AG04450 (cell line): ENCODE results near the gene PVALB. TPM values are rescaled to one million over a fixed set of nuclear protein-coding genes. Genes with fewer than 3 reads are reported as not detected.

Experiments used
- CTCF ChIA-PET: fragments of 300-600, 350-600 bp; formaldehyde crosslinking; extraction: SDS; loops from one replicate; lab custom pipeline; 2022; ENCODE audit warnings: antibody characterized with exemption, inconsistent platforms; lab: Charles Lee
- POLR2A ChIA-PET: fragments of 350-600 bp; formaldehyde crosslinking; extraction: SDS; loops from one replicate; lab custom pipeline; 2021; ENCODE audit warnings: antibody characterized with exemption, inconsistent platforms; lab: Yijun Ruan, JAX
- DNase-seq: peaks from one replicate; pipeline ENCODE4 v3.0.0-alpha.2; 2011; ENCODE audit warnings: low read depth, low spot score
- H3K27ac ChIP-seq: one replicate; pipeline ENCODE4 v1.5.1; 2012; ENCODE audit warnings: low read depth, low read length, control low read depth
- H3K27me3 ChIP-seq: one replicate; pipeline ENCODE4 v1.6.0; 2012; ENCODE audit warnings: low read length; ENCODE audit not compliant: control insufficient read depth, insufficient read depth
- H3K4me3 ChIP-seq: 2 replicates; pipeline ENCODE4 v1.5.1; 2011; ENCODE audit warnings: mild to moderate bottlenecking, low read depth, low read length, control low read depth
- H3K9me3 ChIP-seq: 2 replicates; pipeline ENCODE4 v1.5.1; 2012; ENCODE audit warnings: low read length; ENCODE audit not compliant: control insufficient read depth, insufficient read depth
- CTCF ChIP-seq: IDR thresholded peaks from 2 replicates; pipeline ENCODE4 v1.5.1; 2011; ENCODE audit warnings: low read depth, low read length, control low read depth, inconsistent platforms
- polyA plus RNA-seq: library from polyadenylated mRNA; depleted of rRNA; stranded (reverse); fragments of >200 nt; gene quantifications from 2 replicates; pipeline ENCODE4 v1.2.3, GENCODE V29; 2011

Gene PVALB
- polyA plus RNA-seq, 1 experiment, result not detected

DNA sequence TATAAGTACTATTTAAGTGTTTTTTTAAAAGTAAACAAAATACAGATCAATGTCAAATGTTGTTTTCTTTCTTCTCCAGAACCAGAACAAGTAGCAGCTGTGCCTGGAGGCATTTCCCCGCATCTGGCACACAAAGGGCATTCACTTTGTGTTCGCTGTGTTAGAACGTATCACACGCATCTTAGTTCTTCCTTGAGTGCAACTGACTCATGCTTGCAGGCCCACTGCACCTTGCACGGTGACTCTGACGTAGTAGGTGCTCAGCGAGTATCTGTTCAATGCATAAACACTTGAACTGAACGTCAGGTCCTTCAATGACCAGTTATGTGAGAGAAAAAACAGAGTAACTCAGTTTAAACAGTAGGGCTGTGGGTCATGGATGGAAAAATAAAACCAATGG, 44.4 kb downstream of the PVALB start:
- TF ChIP-seq CTCF, result no peak
- no peak for DNase-seq
- no peaks in the 10 kb centered on the region for H3K9me3 ChIP-seq
- no peak overlapping the region for H3K4me3 ChIP-seq
- CTCF ChIA-PET, result interaction anchor here (0.8 to 4.4 kb wide), 3 partner anchors 14 to 261 kb away, joined by 3 to 38 read pairs (median 3); no protein-coding TSS in a partner anchor
- H3K27me3 ChIP-seq, result no peaks in the 10 kb centered on the region
- H3K27ac ChIP-seq, result no peak overlapping the region
- POLR2A ChIA-PET, result no interaction called here

DNA sequence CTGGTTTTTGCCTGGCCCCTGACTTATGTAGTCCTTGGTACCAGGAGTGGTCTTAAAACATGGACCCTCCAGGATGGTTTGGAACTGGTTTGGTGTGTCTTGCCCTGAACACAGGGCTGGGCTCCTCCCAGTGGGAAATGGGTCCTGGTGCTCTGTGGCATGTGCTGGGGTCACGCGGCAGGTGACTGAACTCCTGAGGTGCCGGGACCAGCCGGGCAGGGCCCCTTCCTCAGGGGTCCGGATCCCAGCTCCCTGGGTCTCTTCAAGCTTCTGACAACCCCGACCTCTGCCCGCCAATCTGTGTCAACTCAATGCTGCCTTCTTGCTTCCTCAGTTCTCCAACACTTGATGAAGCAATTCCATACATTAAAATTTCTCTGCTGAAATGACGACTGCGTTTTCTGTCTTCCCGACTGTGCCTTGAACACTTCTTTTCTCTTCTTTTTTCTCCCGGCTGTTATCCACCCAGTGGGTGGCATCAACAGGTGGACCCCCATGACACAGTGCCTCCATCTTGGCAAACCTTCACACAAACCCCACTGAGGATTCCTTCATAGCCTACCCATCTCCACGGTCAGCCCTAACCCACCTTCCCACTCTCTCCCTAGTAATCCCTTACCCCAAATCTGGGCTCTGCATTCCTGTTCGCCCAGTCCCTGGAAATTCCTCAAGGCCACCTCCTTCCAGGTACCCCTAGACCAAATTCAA, 45.3 kb downstream of the PVALB start:
- no peak for DNase-seq
- ChIA-PET CTCF (interaction anchor here (0.8 to 1.3 kb wide), 3 partner anchors 13 to 260 kb away, joined by 3 to 5 read pairs (median 3); no protein-coding TSS in a partner anchor), POLR2A (no interaction called here)
- no peak for TF ChIP-seq CTCF
- Histone ChIP-seq H3K27me3 (no peaks in the 10 kb centered on the region), H3K9me3 (no peaks in the 10 kb centered on the region), H3K4me3 (no peak overlapping the region), H3K27ac (no peak overlapping the region)

GRCh38 chr22:36770513-36771231, 46.2 kb downstream of the PVALB start:
- no peak overlapping the region for H3K4me3 ChIP-seq
- H3K27me3 ChIP-seq, result no peaks in the 10 kb centered on the region
- POLR2A ChIA-PET, result interaction anchor here (0.5 kb wide), 1 partner anchor 75 kb away, joined by 4 read pairs; no protein-coding TSS in a partner anchor
- no peak overlapping the region for H3K27ac ChIP-seq
- TF ChIP-seq CTCF, result no peak
- DNase-seq, result no peak
- CTCF ChIA-PET, result interaction anchor here (1.2 to 1.3 kb wide), 2 partner anchors 13 to 14 kb away, joined by 4 to 5 read pairs; no protein-coding TSS in a partner anchor
- H3K9me3 ChIP-seq, result no peaks in the 10 kb centered on the region

DNA sequence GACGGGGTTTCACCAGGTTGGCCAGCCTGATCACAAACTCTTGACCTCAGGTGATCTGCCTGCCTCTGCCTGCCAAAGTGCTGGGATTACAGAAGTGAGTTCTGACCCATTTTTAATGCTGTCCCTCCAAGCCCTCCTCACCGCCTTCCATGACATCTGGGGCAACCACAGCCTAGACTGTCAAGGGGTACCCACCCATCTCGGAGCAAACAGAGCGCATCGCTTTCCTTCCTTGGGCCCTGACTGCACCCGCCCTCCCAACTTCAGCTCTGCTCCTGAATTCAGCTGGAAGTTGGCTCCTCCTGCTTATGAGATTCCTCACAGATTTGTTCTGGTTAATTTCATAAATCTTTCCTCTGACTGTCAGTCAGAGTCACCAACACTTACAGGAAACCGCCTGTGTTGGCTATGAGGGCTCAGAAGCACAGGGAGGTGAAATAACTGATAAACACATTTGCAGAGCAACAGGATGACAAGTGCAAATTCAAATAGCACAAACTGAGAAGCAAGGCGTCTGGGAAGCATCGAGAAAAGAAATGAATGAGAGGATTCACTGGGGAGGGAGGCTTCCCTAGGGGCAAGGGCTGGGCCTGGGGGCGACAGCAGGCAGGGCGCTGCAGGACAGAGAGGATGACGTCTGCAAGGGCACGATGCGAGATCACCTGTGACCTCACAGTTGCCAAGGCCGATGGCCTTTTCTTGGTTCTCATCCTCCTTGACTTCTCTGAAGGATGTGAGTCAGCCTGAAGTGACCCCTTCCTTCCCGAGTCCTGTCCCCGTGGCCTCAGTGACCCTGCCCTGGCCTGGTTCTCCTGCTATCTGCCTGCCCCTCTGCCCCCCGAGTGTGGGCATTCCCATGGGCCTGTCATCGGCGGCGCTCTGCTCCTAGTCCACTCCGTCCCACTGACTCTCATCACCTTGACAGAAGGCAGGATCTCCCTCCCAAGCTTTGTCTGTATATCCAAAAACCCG, 47.0 kb downstream of the PVALB start:
- Histone ChIP-seq H3K4me3 (no peak overlapping the region), H3K27me3 (no peaks in the 10 kb centered on the region), H3K9me3 (no peaks in the 10 kb centered on the region), H3K27ac (no peak overlapping the region)
- ChIA-PET CTCF (interaction anchor here (1.2 to 1.3 kb wide), 2 partner anchors 12 to 13 kb away, joined by 4 to 5 read pairs; no protein-coding TSS in a partner anchor), POLR2A (interaction anchor here (0.5 kb wide), 1 partner anchor 76 kb away, joined by 4 read pairs; no protein-coding TSS in a partner anchor)
- DNase-seq, result no peak
- TF ChIP-seq CTCF, result no peak
